Mammary epithelial cell (primary cell): ENCODE results near the gene ONECUT3.
"Not testable (repeated sequence)": the region's sequence is repeated elsewhere in the genome, so short reads cannot be mapped to it uniquely, and the experiment has no call there.

Experiments
- CTCF ChIP-seq, 2 donors: IDR thresholded peaks in 1 of 2; conservative IDR thresholded peaks in 1 of 2; 2 replicates each; pipeline ENCODE4 v1.5.1; 2011 to 2012; ENCODE audit warnings: inconsistent platforms in 2 of 2, low read length in 2 of 2, mild to moderate bottlenecking in 2 of 2, control low read depth in 1 of 2, low read depth in 1 of 2; ENCODE audit not compliant: insufficient read depth in 1 of 2; ENCODE audit errors: extremely low read depth in 1 of 2
- EZH2 ChIP-seq: IDR thresholded peaks from 2 replicates; pipeline ENCODE4 v1.6.1; 2012; ENCODE audit warnings: low read length, inconsistent platforms, borderline replicate concordance

- TF ChIP-seq EZH2; CTCF (conservative IDR thresholded peaks at IDR 0.05 in 1 of 2, IDR thresholded peaks at IDR 0.05 in 1 of 2; ENCODE audit: extremely low read depth in 1 of 2, insufficient read depth in 1 of 2, low read depth in 1 of 2, low read length in 2 of 2): not testable (repeated sequence)
Observed at GRCh38 chr19:1760786-1761527, 7.7 kb downstream of the ONECUT3 start.
